ENCODE results near the gene ZNG1B. TPM values are rescaled to one million over a fixed set of nuclear protein-coding genes. Genes with fewer than 3 reads are reported as not detected.
A peak's percentile ranks its signal among the peaks of the same experiment; 100 is the strongest.
"Not testable (repeated sequence)": the region's sequence is repeated elsewhere in the genome, so short reads cannot be mapped to it uniquely, and the experiment has no call there.

Gene ZNG1B
- 38.6 and 41.7 TPM in 2 replicates for total RNA-seq

- H3K36me3 Mint-ChIP-seq (ENCODE audit: low read depth); H3K9me3 Mint-ChIP-seq; H3K4me1 Mint-ChIP-seq; H3K27me3 Mint-ChIP-seq; intact Hi-C loops (cut with micrococcal nuclease): not testable (repeated sequence)
- H3K4me3 Mint-ChIP-seq = peak within 1 kb of the TSS; percentile 95
- DNase-seq = peak; percentile 94
- H3K27ac Mint-ChIP-seq = peak within 1 kb of the TSS; percentile 93
Observed at GRCh38 chr2:113437508-113438465, at the start of gene ZNG1B. ZNG1B (plus strand) TSS chr2:113437691; CDS start chr2:113437869, 178 bp downstream.

- H3K27ac Mint-ChIP-seq = peak overlapping the region; percentile 13
- H3K4me1 Mint-ChIP-seq = peaks cover 9% of the 10 kb centered on the region
- H3K4me3 Mint-ChIP-seq = peak overlapping the region; percentile 28
- intact Hi-C loops (cut with micrococcal nuclease) = loop anchor here (5.0 kb wide), 3 partner anchors 93 to 313 kb away; no protein-coding TSS in a partner anchor
- H3K36me3 Mint-ChIP-seq (ENCODE audit: low read depth) = no peaks in the 10 kb centered on the region
- DNase-seq = peak; percentile 88
- peaks cover 30% of the 10 kb centered on the region for H3K27me3 Mint-ChIP-seq
- H3K9me3 Mint-ChIP-seq = no peaks in the 10 kb centered on the region
Observed at GRCh38 chr2:113390124-113390849, 47.2 kb upstream of the ZNG1B start.

GRCh38 chr2:113391073-113391472 is 46.4 kb upstream of the ZNG1B start:
- Mint-ChIP-seq H3K4me3 (no peak overlapping the region), H3K9me3 (no peaks in the 10 kb centered on the region), H3K4me1 (peaks cover 9% of the 10 kb centered on the region), H3K27me3 (peaks cover 25% of the 10 kb centered on the region), H3K27ac (no peak overlapping the region), H3K36me3 (ENCODE audit: low read depth) (no peaks in the 10 kb centered on the region)
- no peak for DNase-seq
- intact Hi-C loops (cut with micrococcal nuclease) = loop anchor here (5.0 kb wide), 3 partner anchors 94 to 314 kb away; no protein-coding TSS in a partner anchor

- intact Hi-C loops (cut with micrococcal nuclease) = no loop called here
- H3K9me3 Mint-ChIP-seq = no peaks in the 10 kb centered on the region
- no peak overlapping the region for H3K27ac Mint-ChIP-seq
- H3K27me3 Mint-ChIP-seq = peaks cover 56% of the 10 kb centered on the region
- no peak overlapping the region for H3K4me3 Mint-ChIP-seq
- H3K36me3 Mint-ChIP-seq (ENCODE audit: low read depth) = no peaks in the 10 kb centered on the region
- no peak for DNase-seq
- H3K4me1 Mint-ChIP-seq = no peaks in the 10 kb centered on the region
Observed at GRCh38 chr2:113406114-113406513, 31.4 kb upstream of the ZNG1B start.

- no peak overlapping the region for H3K27ac Mint-ChIP-seq
- H3K36me3 Mint-ChIP-seq (ENCODE audit: low read depth) = no peaks in the 10 kb centered on the region
- no peak for DNase-seq
- H3K4me3 Mint-ChIP-seq = no peak overlapping the region
- H3K9me3 Mint-ChIP-seq = no peaks in the 10 kb centered on the region
- intact Hi-C loops (cut with micrococcal nuclease) = no loop called here
- no peaks in the 10 kb centered on the region for H3K4me1 Mint-ChIP-seq
- H3K27me3 Mint-ChIP-seq = peaks cover 45% of the 10 kb centered on the region
Observed at GRCh38 chr2:113407446-113408099, 29.9 kb upstream of the ZNG1B start.

- intact Hi-C loops (cut with micrococcal nuclease); H3K4me1 Mint-ChIP-seq; H3K4me3 Mint-ChIP-seq; H3K36me3 Mint-ChIP-seq (ENCODE audit: low read depth); DNase-seq; H3K9me3 Mint-ChIP-seq; H3K27ac Mint-ChIP-seq: not testable (repeated sequence)
- H3K27me3 Mint-ChIP-seq = peaks cover 20% of the 10 kb centered on the region
Observed at GRCh38 chr2:113411725-113412352, 25.7 kb upstream of the ZNG1B start.

GRCh38 chr2:113412774-113413173 is 24.7 kb upstream of the ZNG1B start:
- intact Hi-C loops (cut with micrococcal nuclease); H3K27ac Mint-ChIP-seq; H3K4me3 Mint-ChIP-seq; H3K4me1 Mint-ChIP-seq; H3K9me3 Mint-ChIP-seq; DNase-seq; H3K36me3 Mint-ChIP-seq (ENCODE audit: low read depth): not testable (repeated sequence)
- H3K27me3 Mint-ChIP-seq = peaks cover 12% of the 10 kb centered on the region

GRCh38 chr2:113431773-113432172 is 5.7 kb upstream of the ZNG1B start:
- not testable (repeated sequence) for H3K36me3 Mint-ChIP-seq (ENCODE audit: low read depth); H3K4me3 Mint-ChIP-seq

GRCh38 chr2:113433468-113433867 is 4.0 kb upstream of the ZNG1B start:
- H3K27ac Mint-ChIP-seq; intact Hi-C loops (cut with micrococcal nuclease): not testable (repeated sequence)

More at GRCh38 chr2:113431773-113432172, 5.7 kb upstream of the ZNG1B start:
- H3K4me1 Mint-ChIP-seq; H3K27me3 Mint-ChIP-seq; intact Hi-C loops (cut with micrococcal nuclease); DNase-seq; H3K27ac Mint-ChIP-seq; H3K9me3 Mint-ChIP-seq: not testable (repeated sequence)

GRCh38 chr2:113465770-113466169 is 28.3 kb downstream of the ZNG1B start:
- H3K9me3 Mint-ChIP-seq; H3K27ac Mint-ChIP-seq; intact Hi-C loops (cut with micrococcal nuclease); DNase-seq; H3K27me3 Mint-ChIP-seq; H3K36me3 Mint-ChIP-seq (ENCODE audit: low read depth); H3K4me3 Mint-ChIP-seq; H3K4me1 Mint-ChIP-seq: not testable (repeated sequence)

More at GRCh38 chr2:113433468-113433867, 4.0 kb upstream of the ZNG1B start:
- not testable (repeated sequence) for H3K4me3 Mint-ChIP-seq; H3K36me3 Mint-ChIP-seq (ENCODE audit: low read depth); H3K4me1 Mint-ChIP-seq; H3K27me3 Mint-ChIP-seq; DNase-seq; H3K9me3 Mint-ChIP-seq

- H3K9me3 Mint-ChIP-seq; H3K4me3 Mint-ChIP-seq; H3K27ac Mint-ChIP-seq; H3K27me3 Mint-ChIP-seq; H3K4me1 Mint-ChIP-seq; intact Hi-C loops (cut with micrococcal nuclease); DNase-seq: not testable (repeated sequence)
- peaks cover 17% of the 10 kb centered on the region for H3K36me3 Mint-ChIP-seq (ENCODE audit: low read depth)
Observed at GRCh38 chr2:113476688-113477368, 39.3 kb downstream of the ZNG1B start.

- intact Hi-C loops (cut with micrococcal nuclease); H3K4me1 Mint-ChIP-seq; H3K9me3 Mint-ChIP-seq; H3K27ac Mint-ChIP-seq; H3K36me3 Mint-ChIP-seq (ENCODE audit: low read depth); H3K4me3 Mint-ChIP-seq; DNase-seq: not testable (repeated sequence)
- H3K27me3 Mint-ChIP-seq = peaks cover 16% of the 10 kb centered on the region
Observed at GRCh38 chr2:113496527-113496926, 59.0 kb downstream of the ZNG1B start.

- Mint-ChIP-seq H3K27me3 (peaks cover 26% of the 10 kb centered on the region), H3K4me1 (peaks cover 16% of the 10 kb centered on the region), H3K4me3 (peak within 1 kb of the TSS; percentile 68)
- H3K27ac Mint-ChIP-seq; H3K36me3 Mint-ChIP-seq (ENCODE audit: low read depth); H3K9me3 Mint-ChIP-seq; DNase-seq; intact Hi-C loops (cut with micrococcal nuclease): not testable (repeated sequence)
Observed at GRCh38 chr2:113498365-113498764, 60.9 kb downstream of the ZNG1B start, which contains the start of gene FOXD4L1. FOXD4L1 (plus strand) TSS chr2:113498665; CDS start chr2:113499257, 592 bp downstream.

All from activated CD4-positive, alpha-beta T cell treated with anti-CD3 and anti-CD28 coated beads, Interleukin-2, amount 10 ng/mL, durations not matched to agents 24 days and 14 days (primary cell).